NCI-H2081 treated with DMSO at 0.1 percent for 48 hours (cell line): ENCODE measurements around the gene ST7L.

ENCODE experiments used
- DNase-seq: peaks from one replicate; lab custom pipeline; 2025; lab: John Stamatoyannopoulos, UW

Gene ST7L

GRCh38 chr1:112618114-112618720 lies 724 bp downstream of the ST7L start:
- DNase-seq, result no peak

DNA sequence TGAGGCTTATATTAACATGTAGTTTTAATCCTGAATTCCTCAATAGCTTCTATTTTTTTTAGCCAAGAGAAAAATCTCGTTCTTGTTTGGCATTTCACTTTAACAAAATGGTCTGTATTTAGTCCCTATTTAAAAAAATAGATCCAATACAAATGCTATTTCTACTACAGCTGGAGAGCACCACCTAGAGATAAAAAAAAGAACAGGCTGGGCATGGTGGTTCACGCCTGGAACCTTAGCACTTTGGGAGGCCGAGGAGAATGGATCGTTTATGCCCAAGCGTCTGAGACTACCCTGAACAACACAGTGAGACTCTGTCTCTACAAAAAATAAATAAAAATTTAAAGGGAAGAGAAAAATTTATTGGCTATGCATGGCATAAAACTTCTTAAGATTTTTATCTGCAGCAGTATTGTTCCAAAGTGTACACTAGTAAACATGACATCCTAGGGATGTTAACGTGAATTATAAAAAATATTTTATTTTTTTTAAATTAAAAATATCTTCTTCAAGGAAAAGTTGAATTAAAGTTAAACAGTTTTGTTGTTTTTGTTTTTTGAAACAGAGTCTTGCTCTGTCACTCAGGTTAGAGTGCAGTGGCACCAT lies 4.4 kb downstream of the ST7L start:
- DNase-seq, result no peak

- DNase-seq, result no peak
Observed at GRCh38 chr1:112605633-112606327, 13.2 kb downstream of the ST7L start.

DNA sequence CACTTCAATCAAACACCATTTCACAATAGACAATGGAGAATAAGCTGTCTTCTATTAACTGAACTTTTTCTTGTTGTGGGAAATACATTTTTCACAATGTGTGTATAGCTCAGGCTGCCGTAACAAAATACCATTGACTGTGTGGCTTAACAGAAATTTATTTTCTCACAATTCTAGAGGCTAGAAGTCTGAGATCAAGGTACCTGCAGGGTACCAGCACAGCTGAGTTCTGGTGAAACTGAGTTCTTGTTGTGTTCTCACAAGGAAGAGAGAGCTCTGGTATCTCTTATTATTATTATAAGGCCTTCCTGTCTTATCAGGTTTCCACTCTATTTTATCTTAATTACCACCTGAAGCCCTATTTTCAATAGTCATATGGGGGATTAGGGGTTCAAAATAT lies 15.4 kb downstream of the ST7L start:
- DNase-seq, result no peak

DNA sequence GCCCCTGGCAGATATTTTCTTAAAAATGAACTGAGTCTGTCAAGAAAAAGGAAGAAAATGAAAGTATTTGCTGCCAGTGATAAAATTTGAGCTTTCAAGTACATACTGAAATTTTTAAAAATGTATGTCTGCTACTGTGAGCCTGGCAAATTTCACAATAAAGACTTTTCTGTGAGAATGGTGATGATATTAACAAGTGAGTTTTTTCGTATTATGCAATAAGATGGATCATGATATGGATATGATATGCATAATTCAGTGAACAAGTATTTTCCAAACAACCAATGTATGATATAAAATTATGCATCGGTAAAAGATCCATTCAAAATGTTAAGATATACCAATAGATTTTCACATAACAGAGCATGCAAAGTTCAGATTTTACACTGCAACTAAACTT lies 15.9 kb downstream of the ST7L start:
- DNase-seq, result no peak

GRCh38 chr1:112599477-112599876 lies 19.5 kb downstream of the ST7L start:
- no peak for DNase-seq

GRCh38 chr1:112594208-112594876 lies 24.6 kb downstream of the ST7L start:
- DNase-seq, result no peak

DNA sequence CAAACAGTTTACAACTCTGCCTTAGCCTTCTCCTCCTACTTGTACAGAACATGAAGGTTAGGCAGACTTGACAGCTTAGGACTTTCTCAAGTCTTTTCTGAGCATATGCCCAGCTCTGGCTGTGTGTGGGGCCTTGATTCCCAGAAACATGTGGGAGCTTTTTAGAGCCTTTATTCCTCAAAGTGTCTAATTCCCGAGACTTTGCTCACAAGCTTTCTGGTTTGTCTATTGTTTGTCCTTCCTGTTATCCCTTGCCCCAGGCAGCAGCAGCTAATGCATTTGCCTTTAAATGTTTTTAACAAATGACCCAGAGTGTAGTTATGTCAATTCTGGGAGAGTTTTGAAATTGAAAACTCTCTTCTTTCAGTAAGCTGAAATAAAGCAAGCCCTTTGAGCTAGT lies 29.2 kb downstream of the ST7L start:
- no peak for DNase-seq

GRCh38 chr1:112583366-112583765 lies 35.6 kb downstream of the ST7L start:
- DNase-seq, result no peak

DNA sequence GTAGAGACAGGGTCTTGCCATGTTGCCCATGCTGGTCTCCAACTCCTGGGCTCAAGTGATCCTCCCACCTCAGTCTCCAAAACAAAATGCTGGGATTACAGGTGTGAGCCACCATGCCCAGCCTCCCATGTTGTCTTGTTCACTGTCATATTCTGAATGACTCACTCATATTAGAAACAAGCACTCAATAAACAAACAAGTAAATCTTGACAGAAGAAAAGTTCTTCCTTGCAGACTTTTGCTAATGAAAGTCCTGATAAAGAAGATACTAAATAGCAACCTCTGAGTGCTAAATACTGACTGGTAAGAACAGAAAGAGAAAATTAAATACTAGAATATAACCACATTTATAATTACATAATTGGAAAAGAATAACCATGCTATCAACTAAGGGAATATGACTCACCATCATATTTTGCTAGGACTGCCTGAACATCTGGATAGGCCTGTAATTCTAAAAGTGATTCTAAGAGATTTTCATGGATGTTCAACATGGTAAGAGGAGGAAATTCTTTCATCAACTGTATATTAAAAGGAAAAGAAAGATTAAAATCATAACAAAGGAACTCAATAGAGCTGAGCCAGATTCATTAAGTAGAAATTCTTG lies 37.3 kb downstream of the ST7L start:
- no peak for DNase-seq

DNA sequence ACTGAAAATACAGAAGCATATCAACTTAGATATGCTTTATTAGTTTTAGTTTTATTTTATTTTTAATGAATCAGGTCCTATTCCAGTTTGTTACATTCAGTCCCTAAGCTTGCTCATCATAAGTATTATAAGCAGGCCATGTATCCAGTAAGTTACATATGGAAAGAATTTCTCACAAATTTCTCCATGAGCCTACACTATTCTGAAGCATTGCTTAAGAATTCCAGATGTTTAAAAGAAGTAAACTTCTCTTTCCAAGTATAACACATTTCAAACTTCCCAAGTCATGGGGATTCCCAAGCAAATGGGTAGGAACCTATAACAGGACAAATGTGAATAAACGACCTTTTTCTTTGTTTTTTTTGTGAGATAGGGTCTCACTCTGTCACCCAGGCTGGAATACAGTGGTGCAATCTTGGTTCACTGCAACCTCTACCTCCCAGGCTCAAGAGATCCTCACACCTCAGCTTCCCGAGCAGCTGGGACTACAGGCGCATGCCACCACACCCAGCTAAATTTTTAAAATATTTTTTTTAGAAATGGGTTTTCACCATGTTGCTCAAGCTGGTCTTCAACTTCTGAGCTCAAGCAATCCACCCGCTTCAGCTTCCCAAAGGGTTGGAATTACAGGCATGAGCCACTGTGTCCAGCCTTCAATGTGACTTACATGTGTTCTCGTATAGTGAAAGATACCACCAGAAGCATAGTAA lies 39.0 kb downstream of the ST7L start:
- no peak for DNase-seq

- no peak for DNase-seq
Observed at GRCh38 chr1:112576240-112576639, 42.7 kb downstream of the ST7L start.

DNA sequence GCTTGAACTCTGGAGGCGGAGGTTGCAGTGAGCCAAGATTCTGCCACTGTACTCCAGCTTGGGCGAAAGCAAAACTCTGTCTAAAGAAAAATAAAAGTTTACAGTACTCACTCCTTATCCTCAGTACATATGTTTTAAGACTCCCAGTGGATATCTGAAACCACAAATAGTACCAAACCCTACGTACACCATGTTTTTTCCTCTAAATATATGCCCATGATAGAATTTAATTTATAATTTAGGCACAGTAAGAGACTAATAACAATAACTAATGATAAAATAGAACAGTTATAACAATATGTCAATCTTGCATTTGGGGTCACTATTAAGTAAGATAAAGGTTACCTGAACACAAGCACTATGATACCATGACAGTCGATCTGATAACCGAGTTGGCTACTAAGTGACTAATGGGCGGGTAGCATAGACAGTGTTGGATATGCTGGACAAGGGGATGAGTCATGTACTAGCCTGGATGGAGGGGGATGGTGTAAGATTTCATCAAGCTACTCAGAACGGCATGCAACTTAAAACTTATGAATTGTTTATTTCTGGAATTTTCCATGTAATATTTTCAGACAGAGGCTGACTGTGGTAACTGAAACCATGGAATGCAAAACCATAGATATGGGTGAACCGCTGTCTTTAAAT lies 43.7 kb downstream of the ST7L start:
- DNase-seq, result no peak

DNA sequence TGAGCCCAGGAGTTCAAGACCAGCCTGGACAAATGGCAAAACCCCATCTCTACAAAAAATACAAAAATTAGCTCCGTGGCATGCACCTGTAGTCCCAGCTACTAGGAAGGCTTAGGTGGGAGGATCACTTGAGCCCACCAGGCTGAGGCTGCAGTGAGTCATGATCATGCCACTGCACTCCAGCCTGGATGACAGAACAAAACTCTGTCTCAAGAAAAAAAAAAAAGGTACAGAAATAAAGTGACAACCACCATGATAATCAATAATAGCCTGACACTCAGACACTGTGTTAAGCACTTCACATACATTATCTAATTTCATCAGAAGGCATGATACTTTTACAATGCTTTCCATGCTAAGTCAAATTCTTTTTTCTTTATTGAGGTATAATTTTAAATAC lies 53.1 kb downstream of the ST7L start:
- no peak for DNase-seq

GRCh38 chr1:112564081-112564480 lies 54.9 kb downstream of the ST7L start:
- DNase-seq, result no peak

DNA sequence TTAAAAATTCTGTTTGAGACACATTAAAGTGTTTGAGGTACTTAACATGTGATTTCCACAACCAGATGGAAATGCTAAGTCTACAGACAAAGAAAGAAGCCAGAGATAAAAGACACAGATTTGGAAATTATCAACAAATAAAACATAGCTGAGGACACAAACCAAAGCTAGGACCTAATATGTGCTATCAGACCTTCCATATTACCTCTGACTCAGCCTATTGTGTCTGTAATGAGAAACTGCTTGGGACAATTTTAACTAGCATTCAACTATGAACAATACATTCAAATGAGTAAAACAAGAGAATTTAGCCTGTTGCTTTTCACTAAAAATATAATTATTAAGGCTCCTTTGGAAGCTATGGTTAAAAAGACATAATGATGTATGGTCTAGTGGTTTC lies 55.6 kb downstream of the ST7L start:
- no peak for DNase-seq

- no peak for DNase-seq
Observed at GRCh38 chr1:112558634-112559033, 60.3 kb downstream of the ST7L start.

DNA sequence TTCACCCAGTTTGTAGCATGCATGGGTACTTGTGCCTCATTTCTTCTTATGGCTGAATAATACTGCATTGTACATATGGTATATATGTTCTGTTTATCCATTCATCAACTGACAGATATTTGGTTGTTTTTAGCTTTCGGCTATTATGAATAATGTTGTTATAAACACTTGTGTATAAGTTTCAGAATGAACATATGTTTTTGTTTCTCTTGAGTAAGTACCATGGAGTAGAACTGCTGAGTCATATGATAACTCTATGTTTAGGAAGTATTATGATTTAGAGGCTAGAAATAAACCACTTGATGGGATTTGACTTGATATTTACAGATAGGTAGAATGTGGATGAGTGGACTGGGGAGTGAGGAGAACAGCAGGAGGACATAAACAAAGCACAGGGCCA lies 61.6 kb downstream of the ST7L start:
- DNase-seq, result no peak

DNA sequence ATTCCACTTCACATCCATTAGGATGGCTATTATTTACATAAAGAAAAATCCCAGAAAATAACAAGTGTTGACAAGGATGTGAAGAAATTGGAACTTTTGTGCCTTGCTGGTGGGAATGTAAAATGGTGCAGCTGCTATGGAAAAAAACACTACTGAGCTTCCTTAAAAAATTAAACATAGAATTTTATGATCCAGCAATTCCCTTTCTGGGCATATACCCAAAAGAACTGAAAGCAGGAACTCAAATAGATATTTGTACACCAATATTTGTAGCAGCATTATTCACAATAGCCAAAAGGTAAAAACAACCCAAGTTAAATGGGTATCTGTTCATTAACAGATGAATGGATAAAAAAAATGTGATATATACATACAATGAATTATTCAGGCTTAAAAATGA lies 64.5 kb downstream of the ST7L start:
- DNase-seq, result no peak

- no peak for DNase-seq
Observed at GRCh38 chr1:112549590-112549989, 69.4 kb downstream of the ST7L start.

DNA sequence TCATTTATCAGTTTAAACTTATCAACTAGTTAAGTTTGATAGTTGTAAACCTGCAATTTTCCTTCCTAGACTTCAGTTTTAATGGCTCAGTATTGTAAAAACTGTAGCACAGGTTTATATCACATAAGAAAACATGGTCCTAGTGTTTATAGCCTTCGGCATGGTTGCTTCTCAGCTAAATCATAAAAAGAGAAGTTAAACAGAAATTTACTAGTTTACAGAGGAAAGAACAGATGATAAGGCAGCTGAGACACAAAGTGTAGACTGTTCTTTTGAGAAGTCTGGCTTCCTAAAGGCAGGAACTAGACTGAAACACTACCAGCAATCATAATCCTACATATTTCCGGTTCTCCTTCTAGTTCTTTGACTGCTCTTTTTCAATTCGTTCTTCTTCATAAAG lies 70.4 kb downstream of the ST7L start:
- DNase-seq, result no peak

- DNase-seq, result no peak
Observed at GRCh38 chr1:112546076-112546475, 72.9 kb downstream of the ST7L start.
